ENCODE results near the gene SOD2. TPM values are rescaled to one million over a fixed set of nuclear protein-coding genes. Genes with fewer than 3 reads are reported as not detected.
"Not testable (repeated sequence)": the region's sequence is repeated elsewhere in the genome, so short reads cannot be mapped to it uniquely, and the experiment has no call there.

SOD2 gene
- 482 and 495 TPM in 2 replicates for total RNA-seq

DNA sequence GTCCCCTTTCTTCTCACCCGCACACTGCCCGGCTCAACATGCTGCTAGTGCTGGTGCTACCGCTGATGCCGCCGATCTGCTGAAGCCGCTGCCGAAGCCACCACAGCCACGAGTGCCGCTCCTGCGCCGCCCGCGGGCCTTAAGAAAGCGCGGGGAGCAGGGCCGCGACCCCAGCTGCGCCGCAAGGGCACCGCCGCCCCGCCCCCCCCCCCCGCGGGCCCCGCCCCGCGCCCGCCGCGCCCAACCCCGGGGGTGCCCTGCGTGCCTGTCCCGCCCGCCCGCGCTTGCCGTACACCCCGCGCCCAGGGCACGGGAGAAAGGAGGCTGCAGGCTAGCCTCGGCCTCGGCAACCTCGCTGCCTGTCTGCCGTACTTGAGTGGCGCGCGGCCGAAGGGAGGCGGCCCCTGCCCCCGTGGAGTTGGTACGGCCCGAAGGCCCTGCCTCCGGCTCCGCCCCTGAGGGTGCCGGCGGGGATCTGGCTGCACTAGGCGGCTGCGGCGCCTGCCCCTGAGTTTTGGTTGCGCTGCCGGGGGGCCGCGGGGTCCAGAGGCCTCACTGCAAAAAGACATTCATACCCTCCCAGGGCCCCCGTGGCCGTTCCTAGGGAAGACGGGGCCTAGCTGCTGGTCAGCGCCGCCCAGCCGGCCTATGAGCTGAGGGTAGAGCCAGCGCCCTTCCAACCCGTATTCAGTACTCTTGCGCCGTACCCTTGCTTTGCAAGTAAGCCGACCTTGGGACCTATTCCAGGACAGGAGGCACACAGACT, at the start of gene SOD2:
Gene SOD2 (minus strand): TSS at position 114 of the 766 bp plus-strand sequence. CDS start 74 bp downstream, at position 40.
- no peaks in the 10 kb centered on the region for H3K36me3 ChIP-seq (ENCODE audit: control insufficient read depth, insufficient read depth, low read length)
- H3K4me3 ChIP-seq (ENCODE audit: low read depth, low read length) = peak within 1 kb of the TSS; percentile 82
- TF ChIP-seq, protein P1, sequence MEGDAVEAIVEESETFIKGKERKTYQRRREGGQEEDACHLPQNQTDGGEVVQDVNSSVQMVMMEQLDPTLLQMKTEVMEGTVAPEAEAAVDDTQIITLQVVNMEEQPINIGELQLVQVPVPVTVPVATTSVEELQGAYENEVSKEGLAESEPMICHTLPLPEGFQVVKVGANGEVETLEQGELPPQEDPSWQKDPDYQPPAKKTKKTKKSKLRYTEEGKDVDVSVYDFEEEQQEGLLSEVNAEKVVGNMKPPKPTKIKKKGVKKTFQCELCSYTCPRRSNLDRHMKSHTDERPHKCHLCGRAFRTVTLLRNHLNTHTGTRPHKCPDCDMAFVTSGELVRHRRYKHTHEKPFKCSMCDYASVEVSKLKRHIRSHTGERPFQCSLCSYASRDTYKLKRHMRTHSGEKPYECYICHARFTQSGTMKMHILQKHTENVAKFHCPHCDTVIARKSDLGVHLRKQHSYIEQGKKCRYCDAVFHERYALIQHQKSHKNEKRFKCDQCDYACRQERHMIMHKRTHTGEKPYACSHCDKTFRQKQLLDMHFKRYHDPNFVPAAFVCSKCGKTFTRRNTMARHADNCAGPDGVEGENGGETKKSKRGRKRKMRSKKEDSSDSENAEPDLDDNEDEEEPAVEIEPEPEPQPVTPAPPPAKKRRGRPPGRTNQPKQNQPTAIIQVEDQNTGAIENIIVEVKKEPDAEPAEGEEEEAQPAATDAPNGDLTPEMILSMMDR (IDR thresholded peaks at IDR 0.05; ENCODE audit: insufficient read depth, low read length, poor library complexity, severe bottlenecking) = no peak
- DNase-seq (ENCODE audit: low read depth) = no peak
- no peaks in the 10 kb centered on the region for H3K27me3 ChIP-seq (ENCODE audit: control insufficient read depth, insufficient read depth, low read length)

DNA sequence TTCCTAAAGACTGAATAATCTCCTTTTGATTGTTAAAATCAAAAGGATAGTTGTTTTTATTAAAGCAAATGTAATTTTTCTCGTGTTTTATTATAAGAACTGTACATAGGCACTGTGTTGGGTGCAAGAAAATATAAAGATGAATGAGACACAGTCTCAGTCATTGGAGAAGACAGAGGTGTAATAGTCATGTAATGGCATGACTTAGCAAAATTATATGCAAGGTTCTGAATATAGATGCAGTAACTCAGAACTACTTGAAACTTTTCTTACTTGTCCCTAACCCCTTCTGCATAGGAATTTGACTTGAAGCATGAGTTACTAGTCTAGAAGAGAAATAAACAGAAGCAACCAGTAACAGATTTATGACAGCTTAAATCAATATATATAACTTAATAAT, 49.1 kb upstream of the SOD2 start:
- H3K36me3 ChIP-seq (ENCODE audit: control insufficient read depth, insufficient read depth, low read length) = peaks cover 1% of the 10 kb centered on the region
- no peak overlapping the region for H3K4me3 ChIP-seq (ENCODE audit: low read depth, low read length)
- H3K27me3 ChIP-seq (ENCODE audit: control insufficient read depth, insufficient read depth, low read length) = no peaks in the 10 kb centered on the region
- TF ChIP-seq, protein P1 (IDR thresholded peaks at IDR 0.05; ENCODE audit: insufficient read depth, low read length, poor library complexity, severe bottlenecking) = no peak
- DNase-seq (ENCODE audit: low read depth) = no peak

DNA sequence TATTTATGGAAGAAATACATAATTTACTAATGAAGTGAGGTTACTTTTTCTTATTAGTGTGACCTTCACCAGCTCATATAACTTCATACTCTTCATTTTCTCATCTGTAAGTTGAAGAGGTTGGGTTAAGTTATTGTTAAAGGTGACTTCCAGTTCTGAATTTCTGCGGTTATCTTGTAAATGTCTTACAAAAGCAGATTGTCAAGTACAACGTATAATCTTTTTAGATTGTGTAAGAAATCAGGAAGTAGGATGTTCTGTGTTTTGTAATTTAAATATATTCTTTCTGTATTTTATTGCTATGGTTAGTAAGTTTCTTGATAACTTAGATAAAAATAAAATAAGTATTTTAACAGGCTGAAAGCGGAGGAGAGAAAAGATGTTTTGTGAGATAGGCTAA, 46.3 kb upstream of the SOD2 start:
- Histone ChIP-seq H3K36me3 (ENCODE audit: control insufficient read depth, insufficient read depth, low read length) (peaks cover 1% of the 10 kb centered on the region), H3K4me3 (ENCODE audit: low read depth, low read length) (no peak overlapping the region), H3K27me3 (ENCODE audit: control insufficient read depth, insufficient read depth, low read length) (no peaks in the 10 kb centered on the region)
- TF ChIP-seq, protein P1 (IDR thresholded peaks at IDR 0.05; ENCODE audit: insufficient read depth, low read length, poor library complexity, severe bottlenecking) = no peak
- DNase-seq (ENCODE audit: low read depth) = no peak

DNA sequence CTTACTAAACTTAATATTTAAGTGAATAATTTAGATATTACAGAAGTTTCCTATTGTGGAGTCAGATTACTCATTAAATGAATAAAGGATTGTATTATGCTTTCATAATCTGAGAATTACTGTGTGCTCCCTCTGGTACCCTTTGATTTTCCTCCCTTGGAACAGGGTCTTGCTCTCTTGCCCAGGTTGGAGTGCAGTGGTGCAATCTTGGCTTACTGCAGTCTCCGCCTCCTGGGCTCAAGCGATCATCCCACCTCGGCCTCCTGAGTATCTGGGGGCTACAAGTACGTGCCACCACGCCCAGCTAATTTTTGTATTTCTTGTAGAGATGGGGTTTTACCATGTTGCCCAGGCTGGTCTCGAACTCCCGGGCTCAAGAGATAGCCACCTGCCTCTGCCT, 43.9 kb upstream of the SOD2 start:
- Histone ChIP-seq H3K27me3 (ENCODE audit: control insufficient read depth, insufficient read depth, low read length) (no peaks in the 10 kb centered on the region), H3K36me3 (ENCODE audit: control insufficient read depth, insufficient read depth, low read length) (no peaks in the 10 kb centered on the region), H3K4me3 (ENCODE audit: low read depth, low read length) (no peak overlapping the region)
- TF ChIP-seq, protein P1 (IDR thresholded peaks at IDR 0.05; ENCODE audit: insufficient read depth, low read length, poor library complexity, severe bottlenecking) = no peak
- DNase-seq (ENCODE audit: low read depth) = no peak

DNA sequence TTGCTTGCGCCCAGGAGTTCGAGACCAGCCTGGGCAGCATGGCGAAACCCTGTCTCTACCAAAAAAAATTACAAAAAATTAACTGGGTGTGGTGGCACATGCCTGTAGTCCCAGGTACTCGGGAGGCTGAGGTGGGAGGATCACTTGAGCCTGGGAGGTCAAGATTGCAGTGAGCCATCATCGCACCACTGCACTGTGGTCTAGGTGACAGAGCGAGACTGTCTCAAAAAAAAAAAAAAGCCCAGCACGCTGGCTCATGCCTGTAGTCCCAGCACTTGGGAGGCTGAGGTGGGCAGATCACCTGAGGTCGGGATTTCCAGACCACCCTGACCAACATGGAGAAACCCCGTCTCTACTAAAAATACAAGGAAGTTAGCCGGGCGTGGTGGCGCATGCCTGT, 40.4 kb upstream of the SOD2 start:
- not testable (repeated sequence) for H3K36me3 ChIP-seq (ENCODE audit: control insufficient read depth, insufficient read depth, low read length); H3K4me3 ChIP-seq (ENCODE audit: low read depth, low read length)

DNA sequence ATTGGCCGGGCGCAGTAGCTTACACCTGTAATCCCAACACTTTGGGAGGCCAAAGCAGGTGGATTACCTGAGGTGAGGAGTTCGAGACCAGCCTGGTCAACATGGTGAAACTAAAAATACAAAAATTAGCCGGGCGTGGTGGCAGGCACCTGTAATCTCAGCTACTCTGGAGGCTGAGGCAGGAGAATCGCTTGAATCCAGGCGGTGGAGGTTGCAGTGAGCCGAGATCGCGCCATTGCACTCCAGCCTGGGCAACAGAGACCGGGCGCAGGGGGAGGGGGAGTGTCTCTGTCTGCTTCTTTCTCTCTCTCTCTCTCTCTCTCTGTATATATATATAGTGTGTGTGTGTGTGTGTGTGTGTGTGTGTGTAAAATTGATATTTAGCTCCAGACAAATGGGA, 39.5 kb upstream of the SOD2 start:
- H3K27me3 ChIP-seq (ENCODE audit: control insufficient read depth, insufficient read depth, low read length); H3K4me3 ChIP-seq (ENCODE audit: low read depth, low read length); H3K36me3 ChIP-seq (ENCODE audit: control insufficient read depth, insufficient read depth, low read length); DNase-seq (ENCODE audit: low read depth): not testable (repeated sequence)

More for the DNA sequence above, 40.4 kb upstream of the SOD2 start:
- H3K27me3 ChIP-seq (ENCODE audit: control insufficient read depth, insufficient read depth, low read length); DNase-seq (ENCODE audit: low read depth): not testable (repeated sequence)

DNA sequence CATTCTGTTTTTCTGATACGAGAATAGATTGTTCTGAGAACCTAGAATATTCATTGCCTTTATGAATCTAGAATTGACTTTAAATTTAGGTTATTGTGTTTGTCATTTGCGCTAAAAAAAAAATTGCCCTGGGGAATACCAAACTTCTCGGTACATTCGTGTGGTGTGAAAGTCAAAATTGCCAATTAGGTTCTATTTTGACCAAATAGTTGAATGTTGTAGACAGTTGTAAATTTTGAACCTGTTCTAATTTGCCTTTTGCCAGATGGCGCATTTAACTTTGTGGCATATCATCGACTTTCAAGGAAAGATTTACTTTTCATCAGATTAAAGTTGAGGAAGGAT, 37.3 kb upstream of the SOD2 start:
- H3K36me3 ChIP-seq (ENCODE audit: control insufficient read depth, insufficient read depth, low read length) = no peaks in the 10 kb centered on the region
- no peaks in the 10 kb centered on the region for H3K27me3 ChIP-seq (ENCODE audit: control insufficient read depth, insufficient read depth, low read length)
- TF ChIP-seq, protein P1 (IDR thresholded peaks at IDR 0.05; ENCODE audit: insufficient read depth, low read length, poor library complexity, severe bottlenecking) = no peak
- no peak for DNase-seq (ENCODE audit: low read depth)
- H3K4me3 ChIP-seq (ENCODE audit: low read depth, low read length) = no peak overlapping the region
